Retinal pigment epithelial cell (primary cell): Measurements from ENCODE around the gene CHRM5.
"Not testable (repeated sequence)": the region's sequence is repeated elsewhere in the genome, so short reads cannot be mapped to it uniquely, and the experiment has no call there.

Source experiments
- DNase-seq: peaks from one replicate; pipeline ENCODE4 v3.0.0-alpha.2; 2010; ENCODE audit warnings: low read depth
- H3K4me3 ChIP-seq: 2 replicates; pipeline ENCODE4 v1.5.1; 2011; ENCODE audit warnings: mild to moderate bottlenecking, low read length, control low read depth, moderate library complexity
- CTCF ChIP-seq: conservative IDR thresholded peaks from 2 replicates; pipeline ENCODE4 v1.5.1; 2011; ENCODE audit warnings: low read depth, low read length, control low read depth, inconsistent platforms

CHRM5 gene

GRCh38 chr15:34049112-34049511, 80.8 kb downstream of the CHRM5 start:
- peak; percentile 73 for DNase-seq
- no peak overlapping the region for H3K4me3 ChIP-seq
- no peak for TF ChIP-seq CTCF

GRCh38 chr15:34050385-34050784, 82.1 kb downstream of the CHRM5 start:
- not testable (repeated sequence) for H3K4me3 ChIP-seq, DNase-seq

GRCh38 chr15:34054081-34054707, 85.9 kb downstream of the CHRM5 start:
- no peak overlapping the region for H3K4me3 ChIP-seq
- no peak for TF ChIP-seq CTCF
- no peak for DNase-seq

- peak; percentile 90 for DNase-seq
These were observed 87.7 kb downstream of the CHRM5 start for GRCh38 chr15:34055868-34056595.

GRCh38 chr15:34056911-34057310, 88.6 kb downstream of the CHRM5 start:
- TF ChIP-seq CTCF, result no peak
- DNase-seq, result no peak
- H3K4me3 ChIP-seq, result no peak overlapping the region

More at GRCh38 chr15:34055868-34056595, 87.7 kb downstream of the CHRM5 start:
- no peak overlapping the region for H3K4me3 ChIP-seq
- TF ChIP-seq CTCF, result no peak

- no peak overlapping the region for H3K4me3 ChIP-seq
- DNase-seq, result no peak
- no peak for TF ChIP-seq CTCF
These were observed 91.2 kb downstream of the CHRM5 start for GRCh38 chr15:34059476-34059875.

- H3K4me3 ChIP-seq, result no peak overlapping the region
- TF ChIP-seq CTCF, result no peak
- no peak for DNase-seq
These were observed 91.6 kb downstream of the CHRM5 start for GRCh38 chr15:34059946-34060345.
